GM12878 (cell line): ENCODE data around the gene C1GALT1.

Experiments used
- CBFB ChIP-seq: IDR thresholded peaks from 2 replicates; pipeline ENCODE4 v1.6.1; 2016; ENCODE audit warnings: antibody characterized with exemption, low read depth
- MAX ChIP-seq: IDR thresholded peaks from 2 replicates; pipeline ENCODE4 v1.6.1; 2012; ENCODE audit warnings: low read depth, low read length, improper control_type of control experiment
- SPI1 ChIP-seq: IDR thresholded peaks from 2 replicates; pipeline ENCODE4 v1.6.1; 2011; ENCODE audit warnings: low read depth, mild to moderate bottlenecking, low read length, moderate library complexity, borderline replicate concordance; ENCODE audit not compliant: insufficient read depth
- TBL1XR1 ChIP-seq: IDR thresholded peaks from 2 replicates; pipeline ENCODE4 v1.6.1; 2012; ENCODE audit warnings: low read depth, low read length, improper control_type of control experiment
- ZNF592 ChIP-seq: fragments of 450-650 bp; IDR thresholded peaks from 2 replicates; pipeline ENCODE4 v1.6.1; 2017; ENCODE audit warnings: mild to moderate bottlenecking, moderate library complexity
- TF ChIP-seq, protein P1 (sequence below): fragments of 450-650 bp; IDR thresholded peaks from 2 replicates; pipeline ENCODE4 v1.6.1; 2016; ENCODE audit warnings: mild to moderate bottlenecking
- TF ChIP-seq, protein P2 (sequence below), 3 experiments: IDR thresholded peaks in 2 of 3; conservative IDR thresholded peaks in 1 of 3; 2 replicates each; pipeline ENCODE4 v1.5.1; 2011; ENCODE audit warnings: low read depth in 3 of 3, low read length in 3 of 3, mild to moderate bottlenecking in 3 of 3, control low read depth in 2 of 3, moderate library complexity in 2 of 3, inconsistent platforms in 1 of 3, mixed read lengths in 1 of 3; ENCODE audit not compliant: control insufficient read depth in 2 of 3, insufficient read depth in 1 of 3; ENCODE audit errors: extremely low read depth in 1 of 3

GRCh38 chr7:7251742-7252141 is 69.4 kb downstream of the C1GALT1 start:
- TF ChIP-seq CBFB (0 out of 2 replicates have a peak, but pooled peaks have one; percentile 43), ZNF592 (no peak), MAX (no peak), SPI1 (peak; percentile 100), TBL1XR1 (no peak)
- TF ChIP-seq, protein P1, sequence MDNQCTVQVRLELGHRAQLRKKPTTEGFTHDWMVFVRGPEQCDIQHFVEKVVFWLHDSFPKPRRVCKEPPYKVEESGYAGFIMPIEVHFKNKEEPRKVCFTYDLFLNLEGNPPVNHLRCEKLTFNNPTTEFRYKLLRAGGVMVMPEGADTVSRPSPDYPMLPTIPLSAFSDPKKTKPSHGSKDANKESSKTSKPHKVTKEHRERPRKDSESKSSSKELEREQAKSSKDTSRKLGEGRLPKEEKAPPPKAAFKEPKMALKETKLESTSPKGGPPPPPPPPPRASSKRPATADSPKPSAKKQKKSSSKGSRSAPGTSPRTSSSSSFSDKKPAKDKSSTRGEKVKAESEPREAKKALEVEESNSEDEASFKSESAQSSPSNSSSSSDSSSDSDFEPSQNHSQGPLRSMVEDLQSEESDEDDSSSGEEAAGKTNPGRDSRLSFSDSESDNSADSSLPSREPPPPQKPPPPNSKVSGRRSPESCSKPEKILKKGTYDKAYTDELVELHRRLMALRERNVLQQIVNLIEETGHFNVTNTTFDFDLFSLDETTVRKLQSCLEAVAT: 0 out of 2 replicates have a peak, but pooled peaks have one; percentile 31
- TF ChIP-seq, protein P2, sequence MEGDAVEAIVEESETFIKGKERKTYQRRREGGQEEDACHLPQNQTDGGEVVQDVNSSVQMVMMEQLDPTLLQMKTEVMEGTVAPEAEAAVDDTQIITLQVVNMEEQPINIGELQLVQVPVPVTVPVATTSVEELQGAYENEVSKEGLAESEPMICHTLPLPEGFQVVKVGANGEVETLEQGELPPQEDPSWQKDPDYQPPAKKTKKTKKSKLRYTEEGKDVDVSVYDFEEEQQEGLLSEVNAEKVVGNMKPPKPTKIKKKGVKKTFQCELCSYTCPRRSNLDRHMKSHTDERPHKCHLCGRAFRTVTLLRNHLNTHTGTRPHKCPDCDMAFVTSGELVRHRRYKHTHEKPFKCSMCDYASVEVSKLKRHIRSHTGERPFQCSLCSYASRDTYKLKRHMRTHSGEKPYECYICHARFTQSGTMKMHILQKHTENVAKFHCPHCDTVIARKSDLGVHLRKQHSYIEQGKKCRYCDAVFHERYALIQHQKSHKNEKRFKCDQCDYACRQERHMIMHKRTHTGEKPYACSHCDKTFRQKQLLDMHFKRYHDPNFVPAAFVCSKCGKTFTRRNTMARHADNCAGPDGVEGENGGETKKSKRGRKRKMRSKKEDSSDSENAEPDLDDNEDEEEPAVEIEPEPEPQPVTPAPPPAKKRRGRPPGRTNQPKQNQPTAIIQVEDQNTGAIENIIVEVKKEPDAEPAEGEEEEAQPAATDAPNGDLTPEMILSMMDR (IDR thresholded peaks at IDR 0.05 in 2 of 3, conservative IDR thresholded peaks at IDR 0.05 in 1 of 3; ENCODE audit: control insufficient read depth in 2 of 3, extremely low read depth in 1 of 3, insufficient read depth in 1 of 3, low read depth in 3 of 3, low read length in 3 of 3): no peak
